Endothelial cell of umbilical vein (primary cell): Measurements from ENCODE around the gene PRM1. TPM values are rescaled to one million over a fixed set of nuclear protein-coding genes. Genes with fewer than 3 reads are reported as not detected.

ENCODE experiments used
- BruUV-seq: library from RNA; stranded (reverse); fragments of 400-500 nt; replicated peaks from 2 replicates; lab custom pipeline; 2021; lab: Mats Ljungman, UMichigan
- CTCF ChIA-PET: fragments of 300-600, 350-600 bp; sonication (Branson Sonifier 250); formaldehyde crosslinking; loops from one replicate; lab custom pipeline; 2021; ENCODE audit warnings: antibody characterized with exemption, inconsistent platforms; lab: Charles Lee
- POLR2A ChIA-PET: fragments of 300-600, 350-600 bp; sonication (Branson Sonifier 250); formaldehyde crosslinking; loops from one replicate; lab custom pipeline; 2021; ENCODE audit warnings: antibody characterized with exemption, inconsistent platforms; lab: Charles Lee
- DNase-seq: peaks from one replicate; pipeline ENCODE4 v3.0.0-alpha.2; 2011; ENCODE audit warnings: low read depth, low spot score
- FAIRE-seq: peaks from 2 replicates; lab custom pipeline; 2011; peaks lifted over from hg19 to GRCh38; lab: Jason Lieb, UNC
- H2AFZ ChIP-seq: 2 replicates; pipeline ENCODE4 v1.6.0; 2012; ENCODE audit warnings: low read depth, low read length, control low read depth, inconsistent platforms
- H3K27ac ChIP-seq: 2 replicates; pipeline ENCODE4 v1.5.1; 2011; ENCODE audit warnings: low read depth, mild to moderate bottlenecking, control low read depth, low read length, moderate library complexity; ENCODE audit not compliant: insufficient read depth
- H3K27me3 ChIP-seq, 2 experiments: 2 replicates each; pipeline versions ENCODE4 v1.6.0 to v1.6.1; 2011; ENCODE audit warnings: low read length in 2 of 2, mixed read lengths in 1 of 2; ENCODE audit not compliant: control insufficient read depth in 2 of 2, insufficient read depth in 2 of 2
- H3K36me3 ChIP-seq, 2 experiments: 2 replicates in 1 of 2; 3 replicates in 1 of 2; pipeline ENCODE4 v1.5.1; 2011; ENCODE audit warnings: low read length in 2 of 2, mild to moderate bottlenecking in 1 of 2, moderate library complexity in 1 of 2; ENCODE audit not compliant: control insufficient read depth in 2 of 2, insufficient read depth in 2 of 2; ENCODE audit errors: extremely low read depth in 1 of 2
- H3K4me1 ChIP-seq: 3 replicates; pipeline ENCODE4 v1.5.1; 2011; ENCODE audit warnings: mild to moderate bottlenecking, low read length; ENCODE audit not compliant: control insufficient read depth, insufficient read depth; ENCODE audit errors: extremely low read depth
- H3K4me2 ChIP-seq: 2 replicates; pipeline ENCODE4 v1.6.1; 2011; ENCODE audit warnings: low read length, control low read depth, mixed read lengths; ENCODE audit not compliant: insufficient read depth
- H3K4me3 ChIP-seq, 3 experiments: fragments of 200-600 bp in 1 of 3; sonication (generic), shearing (Covaris generic) in 1 of 3; replicated peaks in 1 of 3; 2 replicates each; pipeline ENCODE4 v1.5.1; 2011 to 2016; ENCODE audit warnings: control low read depth in 3 of 3, low read length in 3 of 3, mild to moderate bottlenecking in 2 of 3, inconsistent platforms in 1 of 3, low read depth in 1 of 3, moderate library complexity in 1 of 3; ENCODE audit not compliant: insufficient read depth in 1 of 3
- H3K79me2 ChIP-seq: 2 replicates; pipeline ENCODE4 v1.6.0; 2012; ENCODE audit warnings: low read length, inconsistent platforms; ENCODE audit not compliant: control insufficient read depth, insufficient read depth
- H3K9ac ChIP-seq: replicated peaks from 2 replicates; pipeline ENCODE3; 2011; ENCODE audit warnings: low read length, control low read depth; ENCODE audit not compliant: insufficient read depth; ENCODE audit errors: extremely low read depth
- H3K9me1 ChIP-seq: replicated peaks from 3 replicates; pipeline ENCODE4 v1.6.0; 2011; ENCODE audit warnings: mild to moderate bottlenecking, low read length; ENCODE audit not compliant: control insufficient read depth, insufficient read depth; ENCODE audit errors: extremely low read depth
- H3K9me3 ChIP-seq: replicated peaks from 2 replicates; pipeline ENCODE4 v1.5.1; 2012; ENCODE audit warnings: low read length, inconsistent platforms; ENCODE audit not compliant: control insufficient read depth, insufficient read depth
- H4K20me1 ChIP-seq: replicated peaks from 2 replicates; pipeline ENCODE3; 2011; ENCODE audit warnings: mild to moderate bottlenecking, low read length; ENCODE audit not compliant: control insufficient read depth, insufficient read depth; ENCODE audit errors: extremely low read depth
- CTCF ChIP-seq, 2 donors: IDR thresholded peaks; 1 replicate in 1 of 2; 2 replicates in 1 of 2; pipeline ENCODE4 v1.5.1; 2011; ENCODE audit warnings: low read length in 2 of 2, mild to moderate bottlenecking in 2 of 2, moderate library complexity in 2 of 2, control low read depth in 1 of 2, inconsistent platforms in 1 of 2, low read depth in 1 of 2; ENCODE audit not compliant: insufficient read depth in 1 of 2; ENCODE audit errors: extremely low read depth in 1 of 2
- EZH2 ChIP-seq: IDR thresholded peaks from 2 replicates; pipeline ENCODE4 v1.6.1; 2012; ENCODE audit warnings: borderline replicate concordance, low read depth, mild to moderate bottlenecking, moderate library complexity, low read length, inconsistent platforms; ENCODE audit not compliant: severe bottlenecking
- FOS ChIP-seq: IDR thresholded peaks from 2 replicates; pipeline ENCODE4 v1.6.1; 2011; ENCODE audit warnings: mild to moderate bottlenecking, low read length, moderate library complexity, borderline replicate concordance; ENCODE audit not compliant: insufficient read depth
- GATA2 ChIP-seq: IDR thresholded peaks from 2 replicates; pipeline ENCODE4 v1.7.0; 2011; ENCODE audit warnings: low read depth, mild to moderate bottlenecking, moderate library complexity, mixed read lengths, low read length; ENCODE audit not compliant: insufficient read length, insufficient read depth
- JUN ChIP-seq: IDR thresholded peaks from 2 replicates; pipeline ENCODE4 v1.6.1; 2011; ENCODE audit warnings: borderline replicate concordance, low read depth; ENCODE audit not compliant: insufficient read length, insufficient read depth
- MAX ChIP-seq: IDR thresholded peaks from 2 replicates; pipeline ENCODE4 v1.6.1; 2011; ENCODE audit not compliant: insufficient read depth, insufficient read length
- MYC ChIP-seq: IDR thresholded peaks from one replicate; pipeline ENCODE4 v1.6.1; 2011; ENCODE audit warnings: mild to moderate bottlenecking, low read depth, low read length
- POLR2A ChIP-seq: IDR thresholded peaks from 2 replicates; pipeline ENCODE4 v1.6.1; 2012; ENCODE audit warnings: low read depth, mild to moderate bottlenecking, control low read depth, low read length
- POLR2AphosphoS5 ChIP-seq: IDR thresholded peaks from 2 replicates; pipeline ENCODE4 v1.6.1; 2012; ENCODE audit warnings: low read depth, mild to moderate bottlenecking, control low read depth, low read length, moderate library complexity; ENCODE audit not compliant: insufficient read depth
- dilution Hi-C: fragments of 300-500 bp; cut with MboI; formaldehyde crosslinking; loops from one replicate; pipeline ENCODE4 v1.15.0; 2019; ENCODE audit warnings: low sequenced_read_pairs; ENCODE audit not compliant: extremely low pct_ligation_motif_present
- intact Hi-C: fragments of 100-400 bp; cut with micrococcal nuclease; formaldehyde crosslinking; loops from one replicate; pipeline ENCODE4 v1.10.0; 2022
- polyA plus RNA-seq, 4 experiments: library from polyadenylated mRNA; depleted of rRNA in 3 of 4; stranded (reverse) in 3 of 4; unstranded in 1 of 4; fragments of >200 nt; gene quantifications; 2 replicates each; pipeline versions ENCODE4 v1.2.1 to v1.2.3, GENCODE V29; 2011 to 2012; ENCODE audit warnings: missing spikeins in 1 of 4
- total RNA-seq: library from RNA; stranded (reverse); gene quantifications from 2 replicates; pipeline ENCODE4 v1.2.3, GENCODE V29; 2021

PRM1 gene
- total and polyA plus RNA-seq, 2 donors (not counting 3 experiments of a cell fraction or from before 2014, with no cell fraction given), result not detected

GRCh38 chr16:11276143-11276895 is 4.8 kb downstream of the PRM1 start, which contains the start of gene PRM2:
Gene PRM2, minus strand, starts transcription at chr16:11276480. Its CDS starts 110 bp downstream, at chr16:11276370.
- no peak for FAIRE-seq
- H3K9ac ChIP-seq, result no peak within 1 kb of the TSS
- POLR2A ChIA-PET, result no interaction called here
- H3K4me3 ChIP-seq, result no peak within 1 kb of the TSS
- no peak within 1 kb of the TSS for H2AFZ ChIP-seq
- BruUV-seq, result no TSS peak
- TF ChIP-seq CTCF (IDR thresholded peaks at IDR 0.05; ENCODE audit: extremely low read depth in 1 of 2, insufficient read depth in 1 of 2, low read depth in 1 of 2, low read length in 2 of 2), result no peak
- TF ChIP-seq MAX, result no peak
- CTCF ChIA-PET, result no interaction called here
- H4K20me1 ChIP-seq, result no peaks in the 10 kb centered on the region
- DNase-seq, result no peak
- dilution Hi-C loops, result no loop called here
- H3K79me2 ChIP-seq, result no peaks in the 10 kb centered on the region
- no peaks in the 10 kb centered on the region for H3K9me3 ChIP-seq
- no peaks in the 10 kb centered on the region for H3K36me3 ChIP-seq
- no peak within 1 kb of the TSS for H3K27ac ChIP-seq
- no peaks in the 10 kb centered on the region for H3K4me1 ChIP-seq
- H3K9me1 ChIP-seq, result no peaks in the 10 kb centered on the region
- H3K4me2 ChIP-seq, result no peak within 1 kb of the TSS
- H3K27me3 ChIP-seq, result no peaks in the 10 kb centered on the region
- intact Hi-C loops, result no loop called here

DNA sequence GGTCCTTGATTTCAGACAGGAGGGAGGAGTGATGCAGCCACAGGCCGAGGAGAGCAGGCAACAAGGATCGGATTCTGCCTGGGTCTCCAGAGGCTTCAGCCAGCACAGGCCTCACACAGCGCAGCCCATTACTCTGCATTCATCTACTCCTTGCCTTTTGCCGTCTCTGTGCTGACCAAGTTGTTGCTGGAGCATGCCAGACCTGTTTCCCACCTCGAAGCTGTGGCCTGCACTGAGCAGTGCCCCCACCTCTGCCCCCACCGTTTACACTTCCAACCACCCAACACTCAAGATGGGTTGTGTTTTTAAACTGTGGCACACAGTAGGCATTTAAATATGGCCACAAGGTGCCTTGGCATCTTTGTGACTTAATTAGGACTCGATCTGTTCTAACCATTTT is 6.2 kb downstream of the PRM1 start:
- TF ChIP-seq FOS, result no peak
- TF ChIP-seq EZH2, result no peak
- no peak for TF ChIP-seq MYC
- TF ChIP-seq MAX, result no peak
- TF ChIP-seq GATA2, result no peak
- TF ChIP-seq POLR2AphosphoS5, result no peak
- no peak for TF ChIP-seq JUN
- no peak for TF ChIP-seq CTCF (IDR thresholded peaks at IDR 0.05; ENCODE audit: extremely low read depth in 1 of 2, insufficient read depth in 1 of 2, low read depth in 1 of 2, low read length in 2 of 2)
- no peak for TF ChIP-seq POLR2A
- no peaks in the 10 kb centered on the region for H3K36me3 ChIP-seq
- H3K4me3 ChIP-seq, result no peak overlapping the region
- no peaks in the 10 kb centered on the region for H3K9me1 ChIP-seq
- FAIRE-seq (no peak), DNase-seq (no peak)
- dilution Hi-C loops (no loop called here), intact Hi-C loops (no loop called here)
- H3K27me3 ChIP-seq, result no peaks in the 10 kb centered on the region
- BruUV-seq, result no TSS peak
- no peak overlapping the region for H3K27ac ChIP-seq
- no peaks in the 10 kb centered on the region for H3K4me1 ChIP-seq
- H3K79me2 ChIP-seq, result no peaks in the 10 kb centered on the region
- no peak overlapping the region for H2AFZ ChIP-seq
- no peak overlapping the region for H3K4me2 ChIP-seq
- POLR2A ChIA-PET, result no interaction called here
- CTCF ChIA-PET, result no interaction called here
- no peaks in the 10 kb centered on the region for H3K9me3 ChIP-seq
- no peak overlapping the region for H3K9ac ChIP-seq
- H4K20me1 ChIP-seq, result no peaks in the 10 kb centered on the region
